Smooth muscle cell (in vitro differentiated cells): ENCODE results near the gene UGT1A7. TPM values are rescaled to one million over a fixed set of nuclear protein-coding genes. Genes with fewer than 3 reads are reported as not detected.

Experiments
- DNase-seq: peaks from one replicate; lab custom pipeline; 2025; ENCODE audit not compliant: unreplicated experiment; lab: John Stamatoyannopoulos, UW
- H2AFZ ChIP-seq: fragments of 200-600 bp; sonication (generic); 2 replicates; pipeline ENCODE4 v1.6.0; 2016; ENCODE audit warnings: antibody characterized with exemption, low read depth, mild to moderate bottlenecking
- H3F3A ChIP-seq: fragments of 200-600 bp; sonication (generic); 2 replicates; pipeline ENCODE4 v1.6.0; 2017; ENCODE audit warnings: antibody characterized with exemption, low read depth
- H3K27ac ChIP-seq: fragments of 200-600 bp; sonication (generic); 2 replicates; pipeline ENCODE4 v1.5.1; 2016; ENCODE audit warnings: low read depth, mild to moderate bottlenecking
- H3K27me3 ChIP-seq: fragments of 200-600 bp; sonication (generic); 2 replicates; pipeline ENCODE4 v1.6.1; 2016; ENCODE audit warnings: low read depth, mild to moderate bottlenecking
- H3K36me3 ChIP-seq: fragments of 200-600 bp; sonication (generic); 2 replicates; pipeline ENCODE4 v1.5.1; 2016; ENCODE audit warnings: low read depth
- H3K4me1 ChIP-seq: fragments of 200-600 bp; sonication (generic); 2 replicates; pipeline ENCODE4 v1.5.1; 2016; ENCODE audit warnings: low read depth
- H3K4me2 ChIP-seq: fragments of 200-600 bp; sonication (generic); 2 replicates; pipeline ENCODE4 v1.6.0; 2016; ENCODE audit warnings: mild to moderate bottlenecking
- H3K4me3 ChIP-seq: fragments of 200-600 bp; sonication (generic); 2 replicates; pipeline ENCODE4 v1.5.1; 2016; ENCODE audit warnings: mild to moderate bottlenecking
- H3K79me2 ChIP-seq: fragments of 200-600 bp; sonication (generic); 2 replicates; pipeline ENCODE4 v1.6.0; 2016; ENCODE audit warnings: low read depth, mild to moderate bottlenecking
- H3K9ac ChIP-seq: fragments of 200-600 bp; sonication (generic); 2 replicates; pipeline ENCODE4 v1.6.0; 2016; ENCODE audit warnings: low read depth
- H3K9me3 ChIP-seq: fragments of 200-600 bp; sonication (generic); replicated peaks from 2 replicates; pipeline ENCODE4 v1.5.1; 2016; ENCODE audit warnings: low read depth
- H4K20me1 ChIP-seq: fragments of 200-600 bp; sonication (generic); 2 replicates; pipeline ENCODE4 v1.6.0; 2016; ENCODE audit warnings: low read depth
- WGBS: methylation state at CpG from one replicate; pipeline ENCODE4 v1.1.7; 2016; ENCODE audit warnings: low lambda C conversion rate; 5-methylcytosine and 5-hydroxymethylcytosine counted together
- polyA plus RNA-seq: library from polyadenylated mRNA; unstranded; fragments of >200 nt; fragmentation: Nextera tagmentation; extraction: Ambion mirVana; gene quantifications from 2 replicates; pipeline ENCODE4 v1.2.1, GENCODE V29; 2016
- total RNA-seq: library from RNA; depleted of rRNA; stranded (reverse); fragments of >200 nt; gene quantifications from 2 replicates; pipeline ENCODE4 v1.2.3, GENCODE V29; 2014
- TF ChIP-seq, protein P1 (sequence below): fragments of 200-600 bp; sonication (generic); IDR thresholded peaks from 2 replicates; pipeline ENCODE4 v1.5.1; 2017; ENCODE audit warnings: borderline replicate concordance, mild to moderate bottlenecking, antibody characterized with exemption; ENCODE audit not compliant: insufficient read depth, poor library complexity, severe bottlenecking

UGT1A7 gene
- total and polyA plus RNA-seq, 2 experiments from 2014 or later, result not detected

DNA sequence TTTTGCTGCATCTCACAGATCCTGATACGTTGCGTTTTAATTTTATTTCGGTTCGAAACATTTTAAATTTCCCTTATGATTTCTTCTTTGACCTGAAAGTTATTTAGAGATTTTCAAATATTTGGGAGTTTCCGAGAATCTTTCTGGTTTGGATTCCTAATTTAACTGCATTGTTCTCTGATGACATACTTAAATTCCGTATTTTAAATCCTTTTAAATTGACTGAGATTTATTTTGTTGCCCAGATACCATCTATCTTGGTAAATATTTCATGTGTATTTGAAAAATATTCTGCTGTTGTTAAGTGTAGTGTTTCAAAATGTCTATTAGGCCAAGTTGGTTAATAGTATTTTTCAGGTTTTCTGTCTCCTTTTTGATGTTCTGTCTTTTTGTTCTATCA, 134.2 kb downstream of the UGT1A7 start:
- Histone ChIP-seq H3K79me2 (no peaks in the 10 kb centered on the region), H3K9ac (no peak overlapping the region), H4K20me1 (no peaks in the 10 kb centered on the region), H3K36me3 (no peaks in the 10 kb centered on the region), H2AFZ (no peak overlapping the region), H3K4me3 (no peak overlapping the region), H3K27ac (no peak overlapping the region), H3F3A (no peaks in the 10 kb centered on the region), H3K4me2 (no peak overlapping the region), H3K4me1 (no peaks in the 10 kb centered on the region), H3K9me3 (no peaks in the 10 kb centered on the region), H3K27me3 (no peaks in the 10 kb centered on the region)
- WGBS, result 86% methylated on average over 6 of the region's 6 CpGs
- TF ChIP-seq, protein P1, sequence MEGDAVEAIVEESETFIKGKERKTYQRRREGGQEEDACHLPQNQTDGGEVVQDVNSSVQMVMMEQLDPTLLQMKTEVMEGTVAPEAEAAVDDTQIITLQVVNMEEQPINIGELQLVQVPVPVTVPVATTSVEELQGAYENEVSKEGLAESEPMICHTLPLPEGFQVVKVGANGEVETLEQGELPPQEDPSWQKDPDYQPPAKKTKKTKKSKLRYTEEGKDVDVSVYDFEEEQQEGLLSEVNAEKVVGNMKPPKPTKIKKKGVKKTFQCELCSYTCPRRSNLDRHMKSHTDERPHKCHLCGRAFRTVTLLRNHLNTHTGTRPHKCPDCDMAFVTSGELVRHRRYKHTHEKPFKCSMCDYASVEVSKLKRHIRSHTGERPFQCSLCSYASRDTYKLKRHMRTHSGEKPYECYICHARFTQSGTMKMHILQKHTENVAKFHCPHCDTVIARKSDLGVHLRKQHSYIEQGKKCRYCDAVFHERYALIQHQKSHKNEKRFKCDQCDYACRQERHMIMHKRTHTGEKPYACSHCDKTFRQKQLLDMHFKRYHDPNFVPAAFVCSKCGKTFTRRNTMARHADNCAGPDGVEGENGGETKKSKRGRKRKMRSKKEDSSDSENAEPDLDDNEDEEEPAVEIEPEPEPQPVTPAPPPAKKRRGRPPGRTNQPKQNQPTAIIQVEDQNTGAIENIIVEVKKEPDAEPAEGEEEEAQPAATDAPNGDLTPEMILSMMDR, result no peak
- no peak for DNase-seq

DNA sequence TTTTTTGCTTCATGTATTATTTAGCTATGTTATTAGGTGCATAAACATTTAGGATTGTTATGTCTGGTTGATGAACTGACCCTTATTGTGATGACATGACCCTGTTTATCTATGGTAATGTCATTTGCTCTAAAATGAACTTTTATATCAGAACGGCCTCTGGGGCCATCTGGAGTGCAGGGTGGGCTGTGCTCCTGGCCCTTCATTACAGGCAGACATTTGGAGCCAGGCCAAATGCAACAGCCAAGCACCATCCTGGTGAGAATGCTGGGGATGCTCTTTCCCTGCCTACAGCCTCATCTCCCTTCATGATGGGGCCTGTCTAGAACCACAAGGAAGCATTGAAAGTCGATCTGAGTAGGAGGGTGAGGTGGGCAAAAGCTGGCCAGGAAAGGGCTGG, 134.6 kb downstream of the UGT1A7 start:
- Histone ChIP-seq H3K4me3 (no peak overlapping the region), H3K36me3 (no peaks in the 10 kb centered on the region), H3K27ac (no peak overlapping the region), H4K20me1 (no peaks in the 10 kb centered on the region), H3K4me2 (no peak overlapping the region), H3K9ac (no peak overlapping the region), H3F3A (no peaks in the 10 kb centered on the region), H3K4me1 (no peaks in the 10 kb centered on the region), H3K9me3 (no peaks in the 10 kb centered on the region), H2AFZ (no peak overlapping the region), H3K79me2 (no peaks in the 10 kb centered on the region), H3K27me3 (no peaks in the 10 kb centered on the region)
- WGBS, result 64% methylated on average over 2 of the region's 2 CpGs
- TF ChIP-seq, protein P1, result no peak
- no peak for DNase-seq

DNA sequence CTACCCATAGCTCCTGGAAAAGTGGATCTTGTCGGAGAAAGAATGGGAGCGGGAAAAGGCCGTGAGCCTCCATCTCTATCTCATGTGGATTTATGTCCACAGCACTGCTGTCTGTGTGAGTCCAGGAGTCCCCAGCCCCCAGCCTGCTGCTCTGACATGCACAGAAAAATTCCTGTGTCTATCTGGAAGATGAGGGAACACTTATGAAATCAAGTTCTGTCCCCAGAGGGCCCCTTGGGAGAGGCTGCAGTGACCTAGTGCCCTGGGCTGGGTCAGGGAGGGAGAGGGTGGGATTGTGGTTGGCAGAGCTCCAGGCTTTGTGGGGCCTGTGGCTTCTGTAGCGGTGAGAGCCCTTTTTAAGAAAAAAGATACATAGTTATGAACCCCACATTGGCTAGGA, 135.1 kb downstream of the UGT1A7 start:
- H3K9ac ChIP-seq, result no peak overlapping the region

More for the DNA sequence above, 135.1 kb downstream of the UGT1A7 start:
- no peak overlapping the region for H3K27ac ChIP-seq
- H3K27me3 ChIP-seq, result no peaks in the 10 kb centered on the region
- no peaks in the 10 kb centered on the region for H3K36me3 ChIP-seq
- DNase-seq, result no peak
- H3K9me3 ChIP-seq, result no peaks in the 10 kb centered on the region
- no peak overlapping the region for H3K4me3 ChIP-seq
- TF ChIP-seq, protein P1, result no peak
- no peaks in the 10 kb centered on the region for H3K79me2 ChIP-seq
- whole genome bisulfite sequencing, result 52% methylated on average over 4 of the region's 4 CpGs
- H3K4me1 ChIP-seq, result no peaks in the 10 kb centered on the region
- H3F3A ChIP-seq, result no peaks in the 10 kb centered on the region
- no peaks in the 10 kb centered on the region for H4K20me1 ChIP-seq
- H3K4me2 ChIP-seq, result no peak overlapping the region
- no peak overlapping the region for H2AFZ ChIP-seq
